GM12878 (cell line): ENCODE results near the gene KIF6. TPM values are rescaled to one million over a fixed set of nuclear protein-coding genes. Genes with fewer than 3 reads are reported as not detected.

Experiments
- ATAC-seq: fragments of 200-7000 bp; cut with Tn5 transposase; 3 replicates; pipeline ENCODE4 v1.9.1; 2020; ENCODE audit warnings: mild to moderate bottlenecking, moderate library complexity
- BruUV-seq: library from RNA; stranded (reverse); fragments of 400-500 nt; replicated peaks from 2 replicates; lab custom pipeline; 2021; lab: Mats Ljungman, UMichigan
- CTCF ChIA-PET: fragments of 300-600 bp; sonication (Branson Sonifier 250); formaldehyde crosslinking; extraction: SDS; loops from one replicate; lab custom pipeline; 2021; ENCODE audit warnings: inconsistent platforms; lab: Yijun Ruan, JAX
- POLR2A ChIA-PET: fragments of 350-600 bp; formaldehyde crosslinking; extraction: SDS; loops from one replicate; lab custom pipeline; 2021; ENCODE audit warnings: inconsistent platforms; lab: Charles Lee
- RAD21 ChIA-PET: fragments of 300-600 bp; sonication (Branson Sonifier 250); formaldehyde crosslinking; loops from one replicate; lab custom pipeline; 2023; ENCODE audit warnings: antibody characterized with exemption; ENCODE audit not compliant: unreplicated experiment; lab: Charles Lee
- SMC1A ChIA-PET: fragments of 300-600 bp; sonication (Branson Sonifier 250); formaldehyde crosslinking; loops from one replicate; lab custom pipeline; 2023; ENCODE audit not compliant: unreplicated experiment, uncharacterized antibody; lab: Charles Lee
- DNase-seq: peaks from one replicate; pipeline ENCODE4 v3.0.0-alpha.2; 2011; ENCODE audit warnings: low read depth, low spot score
- FAIRE-seq: peaks from 3 replicates; lab custom pipeline; 2011; peaks lifted over from hg19 to GRCh38; lab: Jason Lieb, UNC
- H2AFZ ChIP-seq: 2 replicates; pipeline ENCODE4 v1.6.0; 2011; ENCODE audit warnings: low read depth, low read length, control low read depth; ENCODE audit not compliant: control insufficient read depth
- H3K27ac ChIP-seq: 2 replicates; pipeline ENCODE4 v1.5.1; 2011; ENCODE audit warnings: control low read depth; ENCODE audit not compliant: control insufficient read depth, insufficient read depth
- H3K27me3 ChIP-seq, 2 experiments: replicated peaks in 1 of 2; 2 replicates each; pipeline versions ENCODE4 v1.6.0 to v1.6.1; 2011; ENCODE audit warnings: low read length in 1 of 2; ENCODE audit not compliant: control insufficient read depth in 2 of 2, insufficient read depth in 2 of 2
- H3K36me3 ChIP-seq, 2 experiments: 2 replicates each; pipeline ENCODE4 v1.5.1; 2011; ENCODE audit warnings: low read length in 1 of 2; ENCODE audit not compliant: control insufficient read depth in 2 of 2, insufficient read depth in 2 of 2
- H3K4me1 ChIP-seq: 2 replicates; pipeline ENCODE4 v1.6.1; 2011; ENCODE audit warnings: mild to moderate bottlenecking, low read length, moderate library complexity, mixed read lengths; ENCODE audit not compliant: control insufficient read depth, insufficient read depth
- H3K4me2 ChIP-seq: 2 replicates; pipeline ENCODE4 v1.6.0; 2011; ENCODE audit warnings: control low read depth; ENCODE audit not compliant: control insufficient read depth, insufficient read depth
- H3K4me3 ChIP-seq: fragments of 200-600 bp; sonication (generic); 2 replicates; pipeline ENCODE4 v1.5.1; 2016
- H3K79me2 ChIP-seq: 2 replicates; pipeline ENCODE4 v1.6.0; 2011; ENCODE audit warnings: low read length; ENCODE audit not compliant: control insufficient read depth, insufficient read depth
- H3K9ac ChIP-seq: 2 replicates; pipeline ENCODE4 v1.8.0; 2011; ENCODE audit warnings: low read length, control low read depth, mixed read lengths; ENCODE audit not compliant: control insufficient read depth, insufficient read depth
- H3K9me3 ChIP-seq: replicated peaks from 3 replicates; pipeline ENCODE4 v1.5.1; 2011; ENCODE audit warnings: mild to moderate bottlenecking, low read length; ENCODE audit not compliant: control insufficient read depth, insufficient read depth
- H4K20me1 ChIP-seq: 2 replicates; pipeline ENCODE4 v1.6.0; 2011; ENCODE audit not compliant: control insufficient read depth, insufficient read depth
- ASH2L ChIP-seq: fragments of 300-600, 200-600 bp; sonication (generic); IDR thresholded peaks from 2 replicates; pipeline ENCODE4 v1.6.1; 2017; ENCODE audit warnings: low read depth, mild to moderate bottlenecking, borderline replicate concordance
- CHD1 ChIP-seq: IDR thresholded peaks from 2 replicates; pipeline ENCODE4 v1.6.1; 2012; ENCODE audit warnings: low read depth, low read length, improper control_type of control experiment
- HCFC1 ChIP-seq: fragments of 150-350 bp; IDR thresholded peaks from 2 replicates; pipeline ENCODE4 v1.6.1; 2014; ENCODE audit warnings: low read length
- LARP7 ChIP-seq: fragments of 450-650 bp; IDR thresholded peaks from 2 replicates; pipeline ENCODE4 v1.6.1; 2017; ENCODE audit warnings: mild to moderate bottlenecking
- SUZ12 ChIP-seq: fragments of 200-600 bp; sonication (generic); IDR thresholded peaks from one replicate; pipeline ENCODE4 v1.6.1; 2018; ENCODE audit warnings: antibody characterized with exemption, mild to moderate bottlenecking; ENCODE audit not compliant: unreplicated experiment
- TCF12 ChIP-seq: IDR thresholded peaks from 2 replicates; pipeline ENCODE4 v1.6.1; 2011; ENCODE audit warnings: low read depth, mild to moderate bottlenecking, low read length
- WGBS: methylation state at CpG from one replicate; pipeline ENCODE4 v1.1.6; 2016; ENCODE audit warnings: low lambda C conversion rate; ENCODE audit not compliant: insufficient replicate concordance, insufficient coverage; ENCODE audit errors: missing lambda C conversion rate; 5-methylcytosine and 5-hydroxymethylcytosine counted together
- in situ Hi-C: fragments of 300-500 bp; cut with MboI; formaldehyde crosslinking; loops from 9 replicates; pipeline ENCODE4 v1.14.3; 2018; ENCODE audit warnings: mixed read lengths
- intact Hi-C: fragments of 100-400 bp; cut with micrococcal nuclease; formaldehyde crosslinking; loops from one replicate; pipeline ENCODE4 v1.14.2; 2022; ENCODE audit not compliant: unreplicated experiment
- polyA plus RNA-seq, 11 experiments: library from polyadenylated mRNA; depleted of rRNA in 4 of 11; unstranded in 6 of 11; stranded (reverse) in 5 of 11; fragments of >200 nt; fragmentation: Nextera tagmentation in 4 of 11; fragmentation: Illumina TruSeq in 1 of 11; extraction: Ambion mirVana in 4 of 11; extraction: Trizol in 1 of 11; gene quantifications; 1 replicate in 1 of 11; 2 replicates in 10 of 11; pipeline versions ENCODE4 v1.2.1 to v1.2.3, GENCODE V29; 2011 to 2016; ENCODE audit warnings: inconsistent platforms in 2 of 11, missing spikeins in 2 of 11, low read depth in 1 of 11
- total RNA-seq, 4 experiments: library from RNA; depleted of rRNA in 3 of 4; stranded (reverse); fragments of >200 nt in 3 of 4; fragmentation: Illumina TruSeq in 1 of 4; extraction: Trizol in 1 of 4; gene quantifications; 2 replicates each; pipeline versions ENCODE4 v1.2.1 to v1.2.3, GENCODE V29; 2013 to 2021
- TF ChIP-seq, protein P1 (sequence below): fragments of 450-650 bp; IDR thresholded peaks from 2 replicates; pipeline ENCODE4 v1.6.1; 2014; ENCODE audit warnings: mild to moderate bottlenecking

KIF6 gene
- total and polyA plus RNA-seq, 10 of the 15 experiments (the other 5 are each of a cell fraction or from before 2014, with no cell fraction given), result 0.09 to 1.0 (median 0.28) TPM

DNA sequence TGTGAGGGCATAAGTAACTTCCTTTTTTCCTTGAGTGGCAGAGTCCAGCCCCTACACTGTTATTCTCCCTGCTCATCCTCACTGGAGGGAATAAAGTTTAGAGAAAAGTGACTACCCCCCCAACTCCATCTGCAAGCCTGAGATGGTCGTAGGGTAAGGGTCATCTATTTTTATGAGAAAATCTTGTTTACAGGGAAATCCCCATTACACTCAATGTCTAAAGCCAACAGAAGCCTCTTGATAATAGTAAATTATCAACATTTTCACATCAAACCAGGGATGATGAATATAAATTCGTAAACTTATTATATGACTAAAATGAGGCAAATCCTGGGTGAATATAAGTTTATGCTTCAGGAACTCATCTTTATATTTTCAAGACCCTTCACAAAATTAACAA lies 228.8 kb downstream of the KIF6 start (continued):
- no peak for TF ChIP-seq LARP7
- no peak for TF ChIP-seq CHD1
- no peak for TF ChIP-seq ASH2L
- TF ChIP-seq, protein P1, sequence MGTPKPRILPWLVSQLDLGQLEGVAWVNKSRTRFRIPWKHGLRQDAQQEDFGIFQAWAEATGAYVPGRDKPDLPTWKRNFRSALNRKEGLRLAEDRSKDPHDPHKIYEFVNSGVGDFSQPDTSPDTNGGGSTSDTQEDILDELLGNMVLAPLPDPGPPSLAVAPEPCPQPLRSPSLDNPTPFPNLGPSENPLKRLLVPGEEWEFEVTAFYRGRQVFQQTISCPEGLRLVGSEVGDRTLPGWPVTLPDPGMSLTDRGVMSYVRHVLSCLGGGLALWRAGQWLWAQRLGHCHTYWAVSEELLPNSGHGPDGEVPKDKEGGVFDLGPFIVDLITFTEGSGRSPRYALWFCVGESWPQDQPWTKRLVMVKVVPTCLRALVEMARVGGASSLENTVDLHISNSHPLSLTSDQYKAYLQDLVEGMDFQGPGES, result no peak

DNA sequence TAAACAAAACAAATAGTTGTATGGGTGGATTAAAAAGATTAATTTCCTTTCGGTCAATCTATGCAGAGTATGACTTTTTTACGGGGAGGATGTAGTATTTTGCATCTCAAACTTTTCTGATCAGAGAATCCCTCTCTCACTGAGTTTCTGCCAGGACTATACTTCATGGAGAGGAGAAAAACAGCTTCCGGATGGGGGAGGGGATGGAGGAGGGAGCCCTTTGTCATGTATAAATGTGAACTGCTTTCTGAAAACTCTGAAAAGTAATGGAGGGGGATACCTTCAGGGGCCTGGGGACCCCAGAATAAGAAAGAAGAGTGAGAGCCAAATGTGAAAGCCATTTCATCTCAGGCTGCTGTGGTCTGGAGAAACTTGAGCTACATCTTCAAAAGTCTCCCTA lies 229.6 kb downstream of the KIF6 start:
- FAIRE-seq (no peak), DNase-seq (no peak), ATAC-seq (no peak)
- H3K4me3 ChIP-seq, result no peak overlapping the region
- H4K20me1 ChIP-seq, result no peaks in the 10 kb centered on the region
- SMC1A ChIA-PET, result interaction anchor here (1.4 kb wide), 1 partner anchor 43 kb away, joined by 3 read pairs; no protein-coding TSS in a partner anchor
- no peaks in the 10 kb centered on the region for H3K79me2 ChIP-seq
- RAD21 ChIA-PET, result no interaction called here
- no peaks in the 10 kb centered on the region for H3K36me3 ChIP-seq
- no peaks in the 10 kb centered on the region for H3K4me1 ChIP-seq
- in situ Hi-C loops (no loop called here), intact Hi-C loops (no loop called here)
- no peak overlapping the region for H3K4me2 ChIP-seq
- TF ChIP-seq HCFC1, result no peak
- TF ChIP-seq SUZ12, result no peak
- TF ChIP-seq TCF12, result no peak
- 35% methylated on average over 3 of the region's 3 CpGs for WGBS
- CTCF ChIA-PET, result no interaction called here
- BruUV-seq, result no TSS peak
- no peaks in the 10 kb centered on the region; a peak in 1 of 4 replicates for H3K27me3 ChIP-seq
- no peak overlapping the region for H3K27ac ChIP-seq
- POLR2A ChIA-PET, result no interaction called here
- no peaks in the 10 kb centered on the region for H3K9me3 ChIP-seq
- no peak overlapping the region for H2AFZ ChIP-seq
- H3K9ac ChIP-seq, result no peak overlapping the region
